T-helper 2 cell treated with Interferon-gamma antibody and Interleukin-4, amounts not matched to agents 100 ng/mL and 5 ng/mL, for 36 hours (primary cell): ENCODE data around the gene GHDC. TPM values are rescaled to one million over a fixed set of nuclear protein-coding genes. Genes with fewer than 3 reads are reported as not detected.
"Not testable (repeated sequence)": the region's sequence is repeated elsewhere in the genome, so short reads cannot be mapped to it uniquely, and the experiment has no call there.

ENCODE experiments used
- intact Hi-C: fragments of 100-400 bp; cut with micrococcal nuclease; formaldehyde crosslinking; loops from one replicate; pipeline ENCODE4 v1.15.1; 2023
- total RNA-seq: library from RNA; stranded (reverse); gene quantifications from 2 replicates; pipeline ENCODE4 v1.2.3, GENCODE V29; 2022

The GHDC gene
- total RNA-seq, 1 donor from 2014 or later: 15.3 TPM

DNA sequence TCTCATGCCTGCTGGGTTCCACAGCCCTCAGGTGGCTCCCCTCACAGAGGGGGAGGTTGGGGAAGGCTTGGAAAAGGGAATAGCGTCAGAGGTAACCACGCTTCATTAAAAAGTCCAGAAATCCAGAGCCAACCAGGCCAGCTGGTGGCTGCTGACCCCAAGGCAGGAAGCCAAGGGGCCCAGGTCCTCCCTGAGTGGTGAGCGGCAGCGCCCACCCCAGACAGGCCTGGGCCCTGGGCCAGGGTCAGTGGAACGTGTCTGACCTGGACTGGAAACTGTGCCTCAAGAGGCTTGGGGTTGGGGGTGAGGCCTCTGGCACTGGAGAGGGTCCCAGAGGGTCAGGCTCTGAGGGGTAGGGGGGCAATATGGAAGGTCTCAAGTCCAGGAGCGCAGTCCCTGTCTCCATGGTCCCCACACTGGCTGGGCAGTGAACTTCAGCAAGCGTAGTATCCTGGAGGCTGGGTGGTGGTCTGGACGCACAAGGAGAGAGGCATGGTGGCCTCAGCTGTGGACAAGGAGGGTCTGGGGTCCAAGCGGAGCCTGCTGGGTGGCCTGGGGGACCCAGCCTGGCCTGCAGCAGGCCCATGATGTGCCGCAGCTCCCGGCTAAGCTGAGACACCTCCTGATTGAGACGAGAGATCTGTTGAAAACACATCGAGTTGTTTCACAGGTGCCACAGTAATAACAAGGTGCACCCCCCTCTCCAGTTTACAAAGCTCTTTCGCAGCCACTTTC, 34.3 kb downstream of the GHDC start:
- intact Hi-C loops: loop anchor here (5.0 kb wide), 1 partner anchor 48 kb away; the partner anchor contains the start of gene DHX58

DNA sequence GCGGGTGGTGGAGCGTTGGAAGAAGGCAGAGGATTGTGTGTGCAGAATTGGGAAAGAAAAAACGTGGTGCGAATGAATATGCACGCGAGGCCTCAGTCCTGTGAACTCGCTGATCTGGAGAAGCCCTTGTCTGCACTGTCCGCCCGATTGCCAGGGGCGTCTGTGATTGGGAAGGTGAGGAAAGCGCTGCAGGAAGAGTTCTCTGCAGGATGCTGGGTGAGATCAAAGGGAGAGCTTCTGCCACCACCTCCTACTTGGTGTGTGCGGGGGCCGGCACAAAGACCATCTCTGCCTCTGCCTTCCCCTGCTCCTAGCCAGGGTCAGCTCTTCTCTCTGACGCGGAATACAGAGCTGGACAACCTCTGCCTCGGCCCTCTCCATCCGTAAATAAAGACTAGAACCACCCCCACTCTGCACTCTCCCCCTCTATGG, 38.7 kb downstream of the GHDC start:
- intact Hi-C loops: loop anchor here (1.0 to 5.0 kb wide), 5 partner anchors 25 to 225 kb away; partner anchors contain the start of genes CNP, DHX58, KCNH4 and NKIRAS2

DNA sequence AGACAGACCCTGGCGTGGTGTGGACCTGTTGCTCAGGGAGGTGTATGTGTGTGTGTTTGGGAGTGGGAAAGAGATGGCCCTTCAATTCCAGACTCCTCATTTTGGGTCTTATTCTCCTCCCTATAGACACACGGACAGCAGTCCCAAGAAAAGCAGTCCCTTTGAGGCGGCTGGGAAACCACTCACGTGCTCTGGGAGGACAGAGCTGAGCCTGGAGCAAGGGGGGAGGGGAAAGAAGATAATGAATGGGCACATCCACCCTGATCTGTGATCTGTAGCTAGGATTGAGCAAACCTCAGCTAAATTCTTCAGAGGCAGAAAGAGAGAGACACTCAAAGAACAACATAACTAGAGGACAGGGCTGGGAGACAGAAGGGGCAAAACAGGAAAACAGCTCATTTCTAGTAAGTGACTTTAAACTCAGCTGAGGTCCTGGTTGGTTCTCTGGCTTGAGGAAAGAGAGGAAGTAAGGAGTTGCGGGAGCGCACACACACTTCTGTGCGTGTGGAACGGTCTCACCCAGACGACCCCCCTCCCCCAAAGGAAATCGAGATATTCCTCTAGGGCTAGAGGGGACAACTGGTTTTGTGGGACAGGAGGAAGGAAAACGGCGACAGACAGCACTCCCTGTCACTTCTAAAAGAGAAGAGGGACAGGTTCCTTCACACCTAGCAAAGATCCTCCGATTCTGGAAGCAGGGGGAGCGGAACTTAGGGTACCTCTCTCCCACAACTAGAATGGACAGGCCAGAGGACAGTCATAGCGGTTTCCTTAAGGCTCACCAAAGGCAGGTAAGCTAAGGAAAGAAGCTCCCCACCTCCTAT, 40.2 kb downstream of the GHDC start:
- intact Hi-C loops: loop anchor here (2.0 kb wide), 1 partner anchor 27 kb away; the partner anchor contains the start of gene KCNH4

DNA sequence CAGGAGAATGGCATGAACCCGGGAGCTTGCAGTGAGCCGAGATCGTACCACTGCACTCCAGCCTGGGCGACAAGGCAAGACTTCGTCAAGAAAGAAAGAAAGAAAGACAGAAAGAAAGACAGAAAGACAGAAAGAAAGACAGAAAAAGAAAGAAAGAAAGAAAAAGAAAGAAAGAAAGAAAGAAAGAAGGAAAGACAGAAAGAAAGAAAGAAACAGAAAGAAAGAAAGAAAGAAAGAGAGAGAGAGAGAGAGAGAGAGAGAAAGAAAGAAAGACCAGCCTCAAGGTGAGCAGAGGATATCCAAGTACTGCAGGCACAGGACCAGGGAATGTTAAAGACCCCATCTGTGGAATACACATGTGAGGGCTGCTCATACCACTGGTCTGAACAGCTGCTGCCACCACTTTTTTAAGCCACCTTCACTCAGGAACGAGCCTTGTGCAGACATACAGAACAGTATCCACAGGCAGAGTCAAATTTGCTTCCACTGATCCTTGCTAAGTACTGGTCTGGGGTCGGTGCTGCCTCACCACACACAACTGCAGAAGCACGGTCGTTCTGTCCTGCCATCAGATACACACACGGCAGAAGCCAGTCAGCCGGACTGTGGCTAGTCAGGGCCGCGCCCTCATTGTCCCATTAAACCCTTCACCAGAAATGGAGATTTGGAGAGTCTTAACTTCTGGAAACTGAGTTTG, 47.2 kb downstream of the GHDC start:
- intact Hi-C loops: no loop called here

DNA sequence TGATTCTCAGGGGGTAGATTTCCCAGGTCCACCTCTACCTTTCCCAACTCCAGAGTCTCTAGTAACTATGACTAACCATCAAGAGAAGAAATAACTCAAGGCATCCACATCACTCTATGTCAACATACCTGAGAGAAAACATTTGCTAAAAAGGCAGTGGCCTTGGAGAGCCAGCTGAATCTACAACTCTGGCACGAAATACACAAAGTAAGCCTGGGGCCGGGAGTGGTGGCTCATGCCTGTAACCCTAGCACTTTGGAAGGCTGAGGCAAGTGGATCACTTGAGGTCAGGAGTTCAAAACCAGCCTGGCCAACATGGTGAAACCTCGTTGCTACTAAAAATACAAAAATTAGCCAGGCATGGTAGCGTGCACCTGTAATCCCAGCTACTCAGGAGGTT, 51.2 kb downstream of the GHDC start:
- intact Hi-C loops: not testable (repeated sequence)

DNA sequence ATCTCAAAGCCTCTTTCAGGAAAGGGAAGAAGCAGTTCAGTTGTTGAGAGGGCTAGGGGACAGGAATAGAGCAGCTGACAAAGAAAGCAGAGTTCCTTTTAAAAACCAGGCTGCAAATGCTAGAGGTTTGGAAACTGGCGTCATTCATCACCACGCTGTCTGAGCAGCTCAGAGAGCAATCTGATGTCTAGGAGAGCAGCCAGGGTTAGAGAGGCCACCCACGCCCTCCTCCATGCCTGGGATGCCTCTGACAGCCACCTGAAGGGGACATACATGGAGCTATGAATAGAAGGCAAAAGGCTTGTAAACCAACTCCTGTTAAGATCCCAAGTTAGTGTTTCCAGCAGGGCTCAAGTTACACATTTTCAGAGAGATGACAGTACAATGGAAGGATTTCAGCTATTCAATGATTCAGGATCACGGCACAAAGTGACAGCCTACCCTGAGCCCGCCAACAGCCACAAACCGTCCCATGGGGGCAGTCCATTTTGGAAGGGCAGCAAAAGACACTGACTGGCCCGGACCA, 51.9 kb downstream of the GHDC start:
- intact Hi-C loops: no loop called here

DNA sequence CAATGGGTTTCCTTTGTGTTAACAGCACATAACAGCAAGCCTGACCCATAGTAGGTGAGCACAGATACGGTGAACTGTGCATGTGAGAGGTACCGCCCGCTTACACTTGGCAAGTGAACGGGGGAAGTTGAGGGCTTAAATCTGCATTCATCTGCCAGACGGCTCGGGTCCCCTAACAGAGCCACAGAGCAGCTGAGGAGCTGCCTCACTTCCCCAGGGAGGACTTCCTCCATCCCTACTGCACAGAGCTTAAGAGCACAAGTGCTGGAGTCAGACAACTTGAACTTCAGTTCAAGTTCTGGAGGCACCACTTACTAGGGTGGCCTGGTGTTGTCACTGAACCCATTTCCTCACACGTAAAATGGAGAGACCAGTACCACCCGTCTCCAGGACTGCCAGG, 52.9 kb downstream of the GHDC start:
- intact Hi-C loops: no loop called here

DNA sequence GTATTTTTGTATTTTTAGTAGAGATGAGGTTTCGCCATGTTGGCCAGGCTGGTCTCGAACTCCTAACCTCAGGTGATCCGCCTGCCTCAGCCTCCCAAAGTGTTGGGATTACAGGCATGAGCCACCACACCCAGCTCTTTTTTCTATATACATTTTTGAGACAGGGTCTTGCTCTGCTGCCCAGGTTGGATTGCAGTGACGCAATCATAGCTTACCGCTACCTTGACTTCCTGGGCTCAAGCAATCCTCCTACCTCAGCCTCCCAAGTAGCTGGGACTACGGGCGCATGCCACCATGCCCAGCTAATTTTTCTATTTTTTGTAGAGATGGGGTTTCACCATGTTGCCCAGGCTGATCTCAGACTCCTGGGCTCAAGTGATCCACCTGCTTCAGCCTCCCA, 53.6 kb downstream of the GHDC start:
- intact Hi-C loops: not testable (repeated sequence)

Other genes starting within 250 kb of the GHDC start
- 74.0 and 80.6 TPM in 2 replicates for gene CNP, start 227.7 kb downstream of the GHDC start, total RNA-seq
- 103 and 111 TPM in 2 replicates for gene DNAJC7, start 177.1 kb downstream of the GHDC start, total RNA-seq
- gene NKIRAS2, start 174.4 kb downstream of the GHDC start, total RNA-seq: 22.2 and 24.7 TPM in 2 replicates
- gene C17orf113, start 143.9 kb downstream of the GHDC start, total RNA-seq: 0.05 and 0.11 TPM in 2 replicates
- not detected in 2 replicates for gene ZNF385C, start 96.0 kb downstream of the GHDC start, total RNA-seq
- 35.9 and 38.8 TPM in 2 replicates for gene DHX58, start 81.8 kb downstream of the GHDC start, total RNA-seq
- 45.4 and 45.5 TPM in 2 replicates for gene KAT2A, start 73.1 kb downstream of the GHDC start, total RNA-seq
- gene HSPB9, start 71.7 kb downstream of the GHDC start, total RNA-seq: not detected in 2 replicates
- 91.7 and 95.8 TPM in 2 replicates for gene RAB5C, start 39.5 kb downstream of the GHDC start, total RNA-seq
- 0.11 and 0.16 TPM in 2 replicates for gene KCNH4, start 13.4 kb downstream of the GHDC start, total RNA-seq
- gene HCRT, start 9.0 kb downstream of the GHDC start, total RNA-seq: not detected in 2 replicates
- gene STAT5B, start 81.9 kb upstream of the GHDC start, total RNA-seq: 147 and 149 TPM in 2 replicates
- gene STAT5A, start 94.0 kb upstream of the GHDC start, total RNA-seq: 123 and 124 TPM in 2 replicates
- gene STAT3, start 193.9 kb upstream of the GHDC start, total RNA-seq: 105 and 109 TPM in 2 replicates
- 3.5 TPM in 2 replicates for gene CAVIN1, start 228.8 kb upstream of the GHDC start, total RNA-seq